Parathyroid adenoma (tissue), 2 donors: ENCODE measurements around the gene LYSMD2.
"Not testable (repeated sequence)": the region's sequence is repeated elsewhere in the genome, so short reads cannot be mapped to it uniquely, and the experiment has no call there.

ENCODE experiments used
- H2AFZ ChIP-seq: fragments of 300-600 bp; sonication (generic); one replicate; pipeline ENCODE4 v1.7.0; 2017; ENCODE audit warnings: antibody characterized with exemption, mild to moderate bottlenecking
- H3K27ac ChIP-seq: fragments of 300-600 bp; sonication (generic); one replicate; pipeline ENCODE4 v1.7.0; 2017
- H3K27me3 ChIP-seq: fragments of 300-600 bp; sonication (generic); one replicate; pipeline ENCODE4 v1.7.0; 2017; ENCODE audit warnings: low read length; ENCODE audit not compliant: control insufficient read depth, insufficient read depth
- H3K36me3 ChIP-seq: fragments of 300-600 bp; sonication (generic); one replicate; pipeline ENCODE4 v1.7.0; 2017; ENCODE audit warnings: low read length; ENCODE audit not compliant: control insufficient read depth, insufficient read depth
- H3K4me1 ChIP-seq: fragments of 300-600 bp; sonication (generic); one replicate; pipeline ENCODE4 v1.7.0; 2017; ENCODE audit warnings: control low read depth
- H3K4me2 ChIP-seq: fragments of 300-600 bp; sonication (generic); one replicate; pipeline ENCODE4 v1.7.0; 2017; ENCODE audit warnings: low read length
- H3K4me3 ChIP-seq: fragments of 300-600 bp; sonication (generic); one replicate; pipeline ENCODE4 v1.7.0; 2017; ENCODE audit warnings: low read depth, low read length
- H3K79me2 ChIP-seq: fragments of 300-600 bp; sonication (generic); one replicate; pipeline ENCODE4 v1.7.0; 2017; ENCODE audit warnings: control low read depth
- H3K9ac ChIP-seq: fragments of 300-600 bp; sonication (generic); one replicate; pipeline ENCODE4 v1.7.0; 2017; ENCODE audit warnings: mild to moderate bottlenecking
- H3K9me3 ChIP-seq: fragments of 300-600 bp; sonication (generic); one replicate; pipeline ENCODE4 v1.7.0; 2017; ENCODE audit warnings: low read length; ENCODE audit not compliant: control insufficient read depth
- CTCF ChIP-seq: fragments of 300-600 bp; sonication (generic); IDR thresholded peaks from one replicate; pipeline ENCODE4 v1.7.0; 2017; ENCODE audit warnings: antibody characterized with exemption, mild to moderate bottlenecking
- donor health status: primary hyperparathyroidism.

The LYSMD2 gene

GRCh38 chr15:51737522-51738305, at the start of gene LYSMD2:
Gene LYSMD2, minus strand, starts transcription at chr15:51737655. Its CDS starts 33 bp downstream, at chr15:51737622.
- H3K4me1 ChIP-seq, result no peaks in the 10 kb centered on the region
- H3K4me2 ChIP-seq, result peak within 1 kb of the TSS; percentile 87
- no peaks in the 10 kb centered on the region for H3K36me3 ChIP-seq
- H3K27me3 ChIP-seq, result no peaks in the 10 kb centered on the region
- peak within 1 kb of the TSS; percentile 53 for H3K9ac ChIP-seq
- peak within 1 kb of the TSS; percentile 75 for H3K27ac ChIP-seq
- peak within 1 kb of the TSS; percentile 83 for H2AFZ ChIP-seq
- H3K9me3 ChIP-seq, result no peaks in the 10 kb centered on the region
- TF ChIP-seq CTCF, result no peak
- peak within 1 kb of the TSS; percentile 50 for H3K4me3 ChIP-seq
- H3K79me2 ChIP-seq, result no peaks in the 10 kb centered on the region

GRCh38 chr15:51787130-51787529, 49.7 kb upstream of the LYSMD2 start:
- not testable (repeated sequence) for H3K27me3 ChIP-seq, H3K27ac ChIP-seq, H3K9me3 ChIP-seq, H3K4me3 ChIP-seq, H3K4me1 ChIP-seq, H3K79me2 ChIP-seq, H3K9ac ChIP-seq, H3K36me3 ChIP-seq, H3K4me2 ChIP-seq, H2AFZ ChIP-seq

GRCh38 chr15:51783967-51784366, 46.5 kb upstream of the LYSMD2 start:
- no peaks in the 10 kb centered on the region for H3K79me2 ChIP-seq
- H3K9me3 ChIP-seq, result no peaks in the 10 kb centered on the region
- H3K36me3 ChIP-seq, result no peaks in the 10 kb centered on the region
- no peak overlapping the region for H3K4me2 ChIP-seq
- H3K27ac ChIP-seq, result no peak overlapping the region
- H3K4me1 ChIP-seq, result no peaks in the 10 kb centered on the region
- H3K27me3 ChIP-seq, result no peaks in the 10 kb centered on the region
- TF ChIP-seq CTCF, result no peak
- H3K9ac ChIP-seq, result no peak overlapping the region
- no peak overlapping the region for H2AFZ ChIP-seq
- no peak overlapping the region for H3K4me3 ChIP-seq

- Histone ChIP-seq H3K27me3 (no peaks in the 10 kb centered on the region), H3K9me3 (no peaks in the 10 kb centered on the region), H3K36me3 (no peaks in the 10 kb centered on the region), H3K4me2 (no peak overlapping the region), H3K27ac (no peak overlapping the region), H3K79me2 (no peaks in the 10 kb centered on the region), H3K9ac (no peak overlapping the region), H3K4me3 (no peak overlapping the region), H3K4me1 (no peaks in the 10 kb centered on the region), H2AFZ (no peak overlapping the region)
- no peak for TF ChIP-seq CTCF
Measured at GRCh38 chr15:51782357-51782896, 45.0 kb upstream of the LYSMD2 start.

- no peak overlapping the region for H3K9ac ChIP-seq
- no peak overlapping the region for H2AFZ ChIP-seq
- peaks cover under 1% of the 10 kb centered on the region for H3K4me1 ChIP-seq
- no peaks in the 10 kb centered on the region for H3K36me3 ChIP-seq
- H3K4me3 ChIP-seq, result no peak overlapping the region
- no peaks in the 10 kb centered on the region for H3K9me3 ChIP-seq
- H3K27me3 ChIP-seq, result no peaks in the 10 kb centered on the region
- no peaks in the 10 kb centered on the region for H3K79me2 ChIP-seq
- no peak for TF ChIP-seq CTCF
- H3K4me2 ChIP-seq, result no peak overlapping the region
- no peak overlapping the region for H3K27ac ChIP-seq
Measured at GRCh38 chr15:51781506-51781905, 44.1 kb upstream of the LYSMD2 start.
